Osteoblast (primary cell): ENCODE results near the gene ZFAND5. TPM values are rescaled to one million over a fixed set of nuclear protein-coding genes. Genes with fewer than 3 reads are reported as not detected.

Experiments used
- DNase-seq: peaks from one replicate; pipeline ENCODE4 v3.0.0; 2011; ENCODE audit warnings: low spot score, mixed read lengths; ENCODE audit not compliant: insufficient read length; ENCODE audit errors: missing footprints
- H2AFZ ChIP-seq: 2 replicates; pipeline ENCODE4 v1.6.0; 2011; ENCODE audit warnings: mild to moderate bottlenecking, low read length
- H3K27ac ChIP-seq: 2 replicates; pipeline ENCODE4 v1.5.1; 2011; ENCODE audit warnings: mild to moderate bottlenecking, low read depth, low read length, moderate library complexity
- H3K27me3 ChIP-seq: 2 replicates; pipeline ENCODE4 v1.6.0; 2012; ENCODE audit warnings: mild to moderate bottlenecking, control low read depth, inconsistent platforms, low read length, moderate library complexity; ENCODE audit not compliant: insufficient read depth
- H3K36me3 ChIP-seq: 2 replicates; pipeline ENCODE4 v1.5.1; 2011; ENCODE audit warnings: mild to moderate bottlenecking, low read length, control low read depth, moderate library complexity; ENCODE audit not compliant: insufficient read depth
- H3K4me1 ChIP-seq: 2 replicates; pipeline ENCODE4 v1.5.1; 2011; ENCODE audit warnings: mild to moderate bottlenecking, low read length, control low read depth, moderate library complexity; ENCODE audit not compliant: insufficient read depth
- H3K4me2 ChIP-seq: 2 replicates; pipeline ENCODE4 v1.6.0; 2011; ENCODE audit warnings: mild to moderate bottlenecking, low read length; ENCODE audit not compliant: insufficient read depth
- H3K4me3 ChIP-seq: fragments of 200-600 bp; sonication (generic); 3 replicates; pipeline ENCODE4 v1.5.1; 2012; ENCODE audit warnings: mild to moderate bottlenecking, low read length, inconsistent platforms; ENCODE audit not compliant: insufficient read depth
- H3K79me2 ChIP-seq: 2 replicates; pipeline ENCODE4 v1.6.0; 2012; ENCODE audit warnings: mild to moderate bottlenecking, low read length, control low read depth, inconsistent platforms; ENCODE audit not compliant: insufficient read depth
- H3K9me3 ChIP-seq: 2 replicates; pipeline ENCODE4 v1.5.1; 2011; ENCODE audit warnings: low read depth, low read length, control low read depth
- H4K20me1 ChIP-seq: 2 replicates; pipeline ENCODE4 v1.6.0; 2012; ENCODE audit warnings: mild to moderate bottlenecking, low read length, control low read depth; ENCODE audit not compliant: insufficient read depth
- total RNA-seq: library from RNA; depleted of rRNA; stranded (reverse); fragments of >200 nt; gene quantifications from 2 replicates; pipeline ENCODE4 v1.2.3, GENCODE V29; 2012
- TF ChIP-seq, protein P1 (sequence below): IDR thresholded peaks from 2 replicates; pipeline ENCODE4 v1.5.1; 2011; ENCODE audit warnings: mild to moderate bottlenecking, low read depth, low read length, moderate library complexity; ENCODE audit errors: extremely low read depth

ZFAND5 gene
- total RNA-seq, 1 donor: 164 TPM

DNA sequence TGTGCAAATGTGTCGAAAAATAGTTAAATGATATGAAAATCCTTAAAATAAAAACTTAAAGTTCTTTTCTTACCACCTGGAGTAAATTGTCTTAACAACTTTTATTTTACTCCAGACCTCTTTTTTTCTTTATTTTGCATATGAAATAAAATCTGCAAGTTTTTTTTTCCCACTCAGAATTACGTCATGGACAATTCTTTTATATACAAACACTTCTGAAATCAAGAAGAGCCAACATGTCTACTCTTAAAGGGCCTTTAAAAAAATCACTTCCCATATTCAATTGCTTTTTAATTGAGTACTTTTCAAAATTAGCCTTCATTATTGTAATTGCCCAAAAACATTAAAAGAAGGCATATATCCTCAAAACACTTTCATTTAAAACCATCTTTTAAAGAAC, 37.7 kb upstream of the ZFAND5 start:
- no peak overlapping the region for H3K4me3 ChIP-seq
- H3K27me3 ChIP-seq: no peaks in the 10 kb centered on the region
- no peak overlapping the region for H2AFZ ChIP-seq
- TF ChIP-seq, protein P1, sequence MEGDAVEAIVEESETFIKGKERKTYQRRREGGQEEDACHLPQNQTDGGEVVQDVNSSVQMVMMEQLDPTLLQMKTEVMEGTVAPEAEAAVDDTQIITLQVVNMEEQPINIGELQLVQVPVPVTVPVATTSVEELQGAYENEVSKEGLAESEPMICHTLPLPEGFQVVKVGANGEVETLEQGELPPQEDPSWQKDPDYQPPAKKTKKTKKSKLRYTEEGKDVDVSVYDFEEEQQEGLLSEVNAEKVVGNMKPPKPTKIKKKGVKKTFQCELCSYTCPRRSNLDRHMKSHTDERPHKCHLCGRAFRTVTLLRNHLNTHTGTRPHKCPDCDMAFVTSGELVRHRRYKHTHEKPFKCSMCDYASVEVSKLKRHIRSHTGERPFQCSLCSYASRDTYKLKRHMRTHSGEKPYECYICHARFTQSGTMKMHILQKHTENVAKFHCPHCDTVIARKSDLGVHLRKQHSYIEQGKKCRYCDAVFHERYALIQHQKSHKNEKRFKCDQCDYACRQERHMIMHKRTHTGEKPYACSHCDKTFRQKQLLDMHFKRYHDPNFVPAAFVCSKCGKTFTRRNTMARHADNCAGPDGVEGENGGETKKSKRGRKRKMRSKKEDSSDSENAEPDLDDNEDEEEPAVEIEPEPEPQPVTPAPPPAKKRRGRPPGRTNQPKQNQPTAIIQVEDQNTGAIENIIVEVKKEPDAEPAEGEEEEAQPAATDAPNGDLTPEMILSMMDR: no peak
- no peaks in the 10 kb centered on the region for H3K9me3 ChIP-seq
- H4K20me1 ChIP-seq: no peaks in the 10 kb centered on the region
- H3K79me2 ChIP-seq: no peaks in the 10 kb centered on the region
- DNase-seq: no peak
- H3K4me1 ChIP-seq: no peaks in the 10 kb centered on the region
- no peak overlapping the region for H3K4me2 ChIP-seq
- no peak overlapping the region for H3K27ac ChIP-seq
- no peaks in the 10 kb centered on the region for H3K36me3 ChIP-seq

DNA sequence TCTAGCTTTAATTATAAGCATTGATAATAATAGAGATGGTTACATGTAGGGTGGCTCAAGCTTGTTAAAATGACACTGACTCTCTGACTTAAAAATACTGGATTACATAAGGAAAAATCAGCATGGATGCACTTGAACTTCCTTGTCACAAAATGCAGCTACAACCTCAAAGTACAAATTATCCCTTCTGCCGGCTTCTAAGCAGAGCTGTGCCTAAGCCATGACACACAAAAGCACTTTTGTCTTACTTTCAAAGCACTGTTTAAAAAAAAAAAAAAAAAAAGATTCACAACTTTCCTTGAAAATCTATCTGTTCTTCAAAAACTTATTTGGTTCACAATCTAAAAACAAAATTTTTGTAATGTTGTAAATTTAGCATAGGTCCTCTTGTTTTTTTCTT, 36.4 kb upstream of the ZFAND5 start:
- TF ChIP-seq, protein P1: no peak
- H2AFZ ChIP-seq: no peak overlapping the region
- no peak overlapping the region for H3K27ac ChIP-seq
- H3K4me1 ChIP-seq: peaks cover 1% of the 10 kb centered on the region
- H3K36me3 ChIP-seq: no peaks in the 10 kb centered on the region
- no peak for DNase-seq
- H3K4me3 ChIP-seq: no peak overlapping the region
- no peaks in the 10 kb centered on the region for H3K9me3 ChIP-seq
- no peaks in the 10 kb centered on the region for H4K20me1 ChIP-seq
- H3K4me2 ChIP-seq: no peak overlapping the region
- H3K27me3 ChIP-seq: no peaks in the 10 kb centered on the region
- no peaks in the 10 kb centered on the region for H3K79me2 ChIP-seq

DNA sequence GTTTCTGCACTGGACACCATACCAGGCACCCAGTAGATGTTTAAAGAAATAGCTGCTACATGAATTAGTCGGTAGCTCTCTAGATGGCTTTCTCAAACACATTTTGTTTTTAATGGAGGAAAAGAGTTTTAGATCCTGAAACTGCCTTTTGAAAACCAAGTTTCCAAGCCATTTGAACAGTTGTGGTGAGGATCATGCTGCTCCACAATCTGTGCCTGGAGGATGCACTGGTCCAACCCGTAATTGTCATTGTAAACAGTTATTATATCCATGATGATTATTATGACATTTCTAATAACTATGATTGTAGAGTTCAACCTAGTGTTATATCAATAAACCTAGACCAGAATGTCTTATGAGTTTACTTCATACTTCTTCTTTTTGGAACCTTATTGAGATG, 35.9 kb upstream of the ZFAND5 start:
- H3K27me3 ChIP-seq: no peaks in the 10 kb centered on the region
- no peaks in the 10 kb centered on the region for H3K36me3 ChIP-seq
- H4K20me1 ChIP-seq: no peaks in the 10 kb centered on the region
- H3K4me1 ChIP-seq: peaks cover 4% of the 10 kb centered on the region
- H3K4me3 ChIP-seq: no peak overlapping the region
- no peak for DNase-seq
- H3K27ac ChIP-seq: no peak overlapping the region
- H3K9me3 ChIP-seq: no peaks in the 10 kb centered on the region
- H3K4me2 ChIP-seq: no peak overlapping the region
- TF ChIP-seq, protein P1: no peak
- no peaks in the 10 kb centered on the region for H3K79me2 ChIP-seq
- no peak overlapping the region for H2AFZ ChIP-seq

DNA sequence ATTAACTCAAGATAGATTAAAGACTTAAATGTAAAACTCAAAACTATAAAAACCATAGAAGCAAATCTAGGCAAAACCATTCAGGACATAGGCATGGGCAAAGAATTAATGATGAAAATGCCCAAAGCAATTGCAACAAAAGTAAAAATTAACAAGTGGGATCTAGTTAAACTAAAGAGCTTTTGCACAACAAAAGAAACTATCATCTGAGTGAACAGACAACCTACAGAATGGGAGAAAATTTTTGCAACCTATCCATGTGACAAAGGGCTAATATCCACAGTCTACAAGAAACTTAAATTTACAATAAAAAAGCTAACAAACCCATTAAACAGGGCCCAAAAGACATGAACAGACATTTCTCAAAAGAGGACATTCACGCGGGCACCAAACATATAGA, 34.4 kb upstream of the ZFAND5 start:
- TF ChIP-seq, protein P1: no peak

More for the DNA sequence above, 34.4 kb upstream of the ZFAND5 start:
- DNase-seq: no peak
- H3K79me2 ChIP-seq: no peaks in the 10 kb centered on the region
- no peaks in the 10 kb centered on the region for H4K20me1 ChIP-seq
- H3K9me3 ChIP-seq: no peaks in the 10 kb centered on the region
- H3K4me2 ChIP-seq: no peak overlapping the region
- peaks cover 4% of the 10 kb centered on the region for H3K4me1 ChIP-seq
- no peak overlapping the region for H3K27ac ChIP-seq
- no peaks in the 10 kb centered on the region for H3K36me3 ChIP-seq
- H3K27me3 ChIP-seq: no peaks in the 10 kb centered on the region
- H2AFZ ChIP-seq: no peak overlapping the region
- H3K4me3 ChIP-seq: no peak overlapping the region
